GM10847 (cell line): ENCODE results near the gene FREM1.

ENCODE experiments used
- POLR2A ChIP-seq: IDR thresholded peaks from 2 replicates; pipeline ENCODE4 v1.6.1; 2011; ENCODE audit not compliant: insufficient read length; ENCODE audit errors: extremely low read depth

FREM1 gene

GRCh38 chr9:14864309-14864708 lies 45.9 kb downstream of the FREM1 start:
- no peak for TF ChIP-seq POLR2A

GRCh38 chr9:14863402-14863801 lies 46.8 kb downstream of the FREM1 start:
- TF ChIP-seq POLR2A, result no peak

GRCh38 chr9:14857449-14858305 lies 52.6 kb downstream of the FREM1 start:
- no peak for TF ChIP-seq POLR2A

GRCh38 chr9:14849851-14850250 lies 60.4 kb downstream of the FREM1 start:
- TF ChIP-seq POLR2A, result no peak

- no peak for TF ChIP-seq POLR2A
Observed at GRCh38 chr9:14849296-14849695, 60.9 kb downstream of the FREM1 start.

- TF ChIP-seq POLR2A, result no peak
Observed at GRCh38 chr9:14846871-14847311, 63.3 kb downstream of the FREM1 start.

GRCh38 chr9:14843163-14843562 lies 67.1 kb downstream of the FREM1 start:
- TF ChIP-seq POLR2A, result no peak

- no peak for TF ChIP-seq POLR2A
Observed at GRCh38 chr9:14842269-14842668, 68.0 kb downstream of the FREM1 start.

GRCh38 chr9:14838701-14839100 lies 71.5 kb downstream of the FREM1 start:
- no peak for TF ChIP-seq POLR2A

- no peak for TF ChIP-seq POLR2A
Observed at GRCh38 chr9:14836885-14837284, 73.3 kb downstream of the FREM1 start.

- TF ChIP-seq POLR2A, result no peak
Observed at GRCh38 chr9:14831661-14832060, 78.6 kb downstream of the FREM1 start.

- TF ChIP-seq POLR2A, result no peak
Observed at GRCh38 chr9:14831074-14831473, 79.2 kb downstream of the FREM1 start.

GRCh38 chr9:14830057-14830456 lies 80.2 kb downstream of the FREM1 start:
- no peak for TF ChIP-seq POLR2A

GRCh38 chr9:14829204-14829603 lies 81.0 kb downstream of the FREM1 start:
- TF ChIP-seq POLR2A, result no peak

GRCh38 chr9:14827805-14828204 lies 82.4 kb downstream of the FREM1 start:
- TF ChIP-seq POLR2A, result no peak

GRCh38 chr9:14824481-14824880 lies 85.7 kb downstream of the FREM1 start:
- no peak for TF ChIP-seq POLR2A

GRCh38 chr9:14823800-14824199 lies 86.4 kb downstream of the FREM1 start:
- no peak for TF ChIP-seq POLR2A
